Loucy (cell line): ENCODE data around the gene SLC7A1.

Source experiments
- H2AFZ ChIP-seq: fragments of 200-600 bp; sonication (generic); 2 replicates; pipeline ENCODE4 v1.6.0; 2016; ENCODE audit warnings: antibody characterized with exemption, mild to moderate bottlenecking, low read length, moderate library complexity
- H3F3A ChIP-seq: fragments of 200-600 bp; 2 replicates; pipeline ENCODE4 v1.6.0; 2016; ENCODE audit warnings: antibody characterized with exemption, low read depth, mild to moderate bottlenecking
- H3K27me3 ChIP-seq: fragments of 200-600 bp; sonication (generic); 2 replicates; pipeline ENCODE4 v1.6.1; 2014; ENCODE audit warnings: low read length, mild to moderate bottlenecking; ENCODE audit not compliant: insufficient read depth, poor library complexity, severe bottlenecking
- H3K36me3 ChIP-seq: fragments of 200-600 bp; sonication (generic); 2 replicates; pipeline ENCODE4 v1.6.1; 2016; ENCODE audit warnings: low read length; ENCODE audit not compliant: insufficient read depth
- H3K4me1 ChIP-seq: fragments of 200-600 bp; sonication (generic); 2 replicates; pipeline ENCODE4 v1.5.1; 2014; ENCODE audit warnings: low read length, mild to moderate bottlenecking; ENCODE audit not compliant: insufficient read depth, poor library complexity, severe bottlenecking
- H3K4me2 ChIP-seq: fragments of 200-600 bp; sonication (generic); 2 replicates; pipeline ENCODE4 v1.6.0; 2014; ENCODE audit warnings: antibody characterized with exemption, low read length, low read depth, mild to moderate bottlenecking; ENCODE audit not compliant: poor library complexity, severe bottlenecking
- H3K4me3 ChIP-seq: fragments of 200-600 bp; sonication (generic); 2 replicates; pipeline ENCODE4 v1.5.1; 2014; ENCODE audit warnings: low read length, mild to moderate bottlenecking, mixed read lengths; ENCODE audit not compliant: poor library complexity, severe bottlenecking
- H3K79me2 ChIP-seq: fragments of 200-600 bp; sonication (generic); 2 replicates; pipeline ENCODE4 v1.6.1; 2014; ENCODE audit warnings: low read length; ENCODE audit not compliant: insufficient read depth
- H3K9ac ChIP-seq: fragments of 200-600 bp; sonication (generic); 2 replicates; pipeline ENCODE4 v1.6.0; 2014; ENCODE audit warnings: mild to moderate bottlenecking, low read depth, low read length, moderate library complexity; ENCODE audit not compliant: poor library complexity, severe bottlenecking
- H3K9me2 ChIP-seq: fragments of 200-600 bp; sonication (generic); replicated peaks from 2 replicates; pipeline ENCODE4 v1.6.1; 2016; ENCODE audit warnings: low read depth, low read length, mixed read lengths
- H3K9me3 ChIP-seq: fragments of 200-600 bp; sonication (generic); 2 replicates; pipeline ENCODE4 v1.6.1; 2014; ENCODE audit warnings: mild to moderate bottlenecking, antibody characterized with exemption, low read length, low read depth; ENCODE audit not compliant: insufficient read depth
- H4K20me1 ChIP-seq: fragments of 200-600 bp; sonication (generic); 2 replicates; pipeline ENCODE4 v1.6.0; 2014; ENCODE audit warnings: antibody characterized with exemption, low read length, mild to moderate bottlenecking; ENCODE audit not compliant: insufficient read depth, poor library complexity, severe bottlenecking
- EZH2phosphoT487 ChIP-seq: fragments of 200-600 bp; IDR thresholded peaks from 2 replicates; pipeline ENCODE4 v1.6.1; 2018; ENCODE audit warnings: antibody characterized with exemption, mild to moderate bottlenecking, moderate library complexity, borderline replicate concordance
- TF ChIP-seq, protein P1 (sequence below): fragments of 200-600 bp; sonication (generic); conservative IDR thresholded peaks from 2 replicates; pipeline ENCODE4 v1.5.1; 2014; ENCODE audit warnings: mild to moderate bottlenecking, antibody characterized with exemption, low read length

Gene SLC7A1

DNA sequence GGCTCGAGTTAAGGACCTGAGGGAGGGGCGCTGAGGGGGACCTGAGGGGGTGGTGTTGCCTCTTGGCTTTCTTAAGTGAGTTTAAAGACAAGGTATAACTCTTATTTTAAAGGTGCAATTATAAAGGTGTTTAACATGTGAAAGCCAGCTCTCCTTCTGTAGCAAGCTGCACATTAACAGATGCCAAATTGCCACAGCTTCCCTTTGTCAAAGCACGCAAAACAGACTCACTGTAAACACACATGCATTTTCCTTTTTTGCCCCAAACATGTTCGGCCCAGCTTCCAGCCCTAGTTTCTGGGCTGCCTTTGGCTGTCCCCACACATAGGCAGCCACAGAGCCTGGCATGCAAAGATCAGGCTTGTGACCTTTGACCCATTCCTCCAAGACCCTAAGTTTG, 111.9 kb downstream of the SLC7A1 start:
- Histone ChIP-seq H3K36me3 (no peaks in the 10 kb centered on the region), H3K4me2 (no peak overlapping the region), H2AFZ (no peak overlapping the region), H3K9me2 (no peaks in the 10 kb centered on the region), H3K9me3 (no peaks in the 10 kb centered on the region), H3F3A (no peaks in the 10 kb centered on the region), H3K27me3 (no peaks in the 10 kb centered on the region), H3K9ac (no peak overlapping the region), H3K4me3 (no peak overlapping the region), H3K4me1 (no peaks in the 10 kb centered on the region), H4K20me1 (no peaks in the 10 kb centered on the region), H3K79me2 (no peaks in the 10 kb centered on the region)
- no peak for TF ChIP-seq EZH2phosphoT487
- TF ChIP-seq, protein P1, sequence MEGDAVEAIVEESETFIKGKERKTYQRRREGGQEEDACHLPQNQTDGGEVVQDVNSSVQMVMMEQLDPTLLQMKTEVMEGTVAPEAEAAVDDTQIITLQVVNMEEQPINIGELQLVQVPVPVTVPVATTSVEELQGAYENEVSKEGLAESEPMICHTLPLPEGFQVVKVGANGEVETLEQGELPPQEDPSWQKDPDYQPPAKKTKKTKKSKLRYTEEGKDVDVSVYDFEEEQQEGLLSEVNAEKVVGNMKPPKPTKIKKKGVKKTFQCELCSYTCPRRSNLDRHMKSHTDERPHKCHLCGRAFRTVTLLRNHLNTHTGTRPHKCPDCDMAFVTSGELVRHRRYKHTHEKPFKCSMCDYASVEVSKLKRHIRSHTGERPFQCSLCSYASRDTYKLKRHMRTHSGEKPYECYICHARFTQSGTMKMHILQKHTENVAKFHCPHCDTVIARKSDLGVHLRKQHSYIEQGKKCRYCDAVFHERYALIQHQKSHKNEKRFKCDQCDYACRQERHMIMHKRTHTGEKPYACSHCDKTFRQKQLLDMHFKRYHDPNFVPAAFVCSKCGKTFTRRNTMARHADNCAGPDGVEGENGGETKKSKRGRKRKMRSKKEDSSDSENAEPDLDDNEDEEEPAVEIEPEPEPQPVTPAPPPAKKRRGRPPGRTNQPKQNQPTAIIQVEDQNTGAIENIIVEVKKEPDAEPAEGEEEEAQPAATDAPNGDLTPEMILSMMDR = no peak

DNA sequence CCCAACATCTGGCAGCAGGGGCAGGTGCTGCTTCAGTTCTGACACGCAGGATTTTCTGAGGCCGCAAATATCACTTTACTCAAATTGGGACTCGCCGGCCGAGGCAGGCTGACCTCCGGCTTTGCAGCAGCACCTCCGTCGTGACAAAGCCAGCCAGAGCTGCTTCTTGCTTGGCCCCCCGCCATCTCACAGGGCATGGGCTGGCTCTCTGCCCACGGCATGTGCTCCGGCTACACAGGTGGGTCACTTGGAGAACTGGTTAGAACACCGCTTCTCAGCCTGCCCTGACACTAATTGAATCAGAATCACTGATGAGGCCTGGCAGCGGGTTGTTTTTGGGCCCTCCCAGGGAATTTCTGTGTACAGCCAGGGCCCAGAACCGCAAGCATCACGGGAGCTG, 112.3 kb downstream of the SLC7A1 start:
- Histone ChIP-seq H3K4me1 (no peaks in the 10 kb centered on the region), H3K9me2 (no peaks in the 10 kb centered on the region), H3K27me3 (no peaks in the 10 kb centered on the region), H2AFZ (no peak overlapping the region), H3F3A (no peaks in the 10 kb centered on the region), H3K9ac (no peak overlapping the region), H4K20me1 (no peaks in the 10 kb centered on the region), H3K4me2 (no peak overlapping the region), H3K36me3 (no peaks in the 10 kb centered on the region), H3K79me2 (no peaks in the 10 kb centered on the region), H3K4me3 (no peak overlapping the region), H3K9me3 (no peaks in the 10 kb centered on the region)
- TF ChIP-seq EZH2phosphoT487 = no peak
- TF ChIP-seq, protein P1 = no peak

GRCh38 chr13:29482504-29482903, 113.0 kb downstream of the SLC7A1 start:
- no peak overlapping the region for H3K4me3 ChIP-seq
- H3K9me2 ChIP-seq = no peaks in the 10 kb centered on the region
- no peak overlapping the region for H3K4me2 ChIP-seq
- H3K36me3 ChIP-seq = no peaks in the 10 kb centered on the region
- no peaks in the 10 kb centered on the region for H3F3A ChIP-seq
- H4K20me1 ChIP-seq = no peaks in the 10 kb centered on the region
- no peak overlapping the region for H3K9ac ChIP-seq
- H3K9me3 ChIP-seq = no peaks in the 10 kb centered on the region
- no peak for TF ChIP-seq EZH2phosphoT487
- TF ChIP-seq, protein P1 = no peak
- H3K4me1 ChIP-seq = no peaks in the 10 kb centered on the region
- H2AFZ ChIP-seq = no peak overlapping the region
- no peaks in the 10 kb centered on the region for H3K27me3 ChIP-seq
- no peaks in the 10 kb centered on the region for H3K79me2 ChIP-seq
